ENCODE data around the gene NLGN2. TPM values are rescaled to one million over a fixed set of nuclear protein-coding genes. Genes with fewer than 3 reads are reported as not detected.

Gene NLGN2
- total and polyA plus RNA-seq, 2 donors (not counting 1 experiment from before 2014, with no cell fraction given) = 0.52 to 3.4 TPM

GRCh38 chr17:7467498-7467897, 59.9 kb downstream of the NLGN2 start:
- no peaks in the 10 kb centered on the region for H3K9me3 ChIP-seq (ENCODE audit: control extremely low read depth in 1 of 3, control insufficient read depth in 2 of 3, insufficient read depth in 1 of 3, low read length in 2 of 3)
- peak overlapping the region; percentile 11 for H3K4me2 ChIP-seq (replicated peaks; ENCODE audit: low read depth, low read length, poor library complexity, severe bottlenecking)
- H2AFZ ChIP-seq (ENCODE audit: insufficient read depth, low read depth, low read length, poor library complexity, severe bottlenecking) = no peak overlapping the region
- no peaks in the 10 kb centered on the region for H3K9me3 Mint-ChIP-seq (ENCODE audit: insufficient read depth)
- DNase-seq (no peak), ATAC-seq (ENCODE audit: low read depth) (no peak)
- H3K4me1 Mint-ChIP-seq = peaks cover 26% of the 10 kb centered on the region
- H4K20me1 ChIP-seq (ENCODE audit: control insufficient read depth, insufficient read depth, low read length, poor library complexity, severe bottlenecking) = peaks cover 46% of the 10 kb centered on the region
- H3K27ac ChIP-seq (ENCODE audit: low read length in 2 of 2) = no peak overlapping the region
- H3K27ac Mint-ChIP-seq = peak overlapping the region; percentile 61
- no peak overlapping the region for H3K4me3 ChIP-seq (ENCODE audit: control extremely low read depth in 1 of 5, extremely low read depth in 1 of 5, insufficient read depth in 1 of 5, low read depth in 2 of 5, low read length in 4 of 5)
- WGBS (ENCODE audit: insufficient coverage) = 89% methylated on average over 3 of the region's 3 CpGs
- POLR2A ChIA-PET = no interaction called here
- H3K79me2 ChIP-seq (ENCODE audit: control insufficient read depth, insufficient read depth, low read length) = peaks cover 41% of the 10 kb centered on the region
- peaks cover 0 to 28% of the 10 kb centered on the region in 2 experiments for H3K36me3 ChIP-seq (replicated peaks in 1 of 2; ENCODE audit: control extremely low read depth in 1 of 2, control insufficient read depth in 1 of 2, extremely low read depth in 1 of 2, insufficient read depth in 2 of 2, low read length in 1 of 2)
- no peaks in the 10 kb centered on the region for H3K27me3 ChIP-seq (replicated peaks in 1 of 4; ENCODE audit: control extremely low read depth in 1 of 4, control insufficient read depth in 3 of 4, insufficient read depth in 4 of 4, low read length in 3 of 4)
- H3K4me1 ChIP-seq (ENCODE audit: control insufficient read depth in 2 of 2, insufficient read depth in 2 of 2, low read length in 2 of 2) = peaks cover 8 to 21% of the 10 kb centered on the region in 2 donors
- H3K4me3 Mint-ChIP-seq = no peak overlapping the region
- intact Hi-C loops (cut with micrococcal nuclease) = no loop called here
- no peak for TF ChIP-seq EZH2 (IDR thresholded peaks at IDR 0.05; ENCODE audit: borderline replicate concordance, insufficient read depth, low read depth, low read length, poor library complexity, severe bottlenecking)
- TF ChIP-seq, protein P1, sequence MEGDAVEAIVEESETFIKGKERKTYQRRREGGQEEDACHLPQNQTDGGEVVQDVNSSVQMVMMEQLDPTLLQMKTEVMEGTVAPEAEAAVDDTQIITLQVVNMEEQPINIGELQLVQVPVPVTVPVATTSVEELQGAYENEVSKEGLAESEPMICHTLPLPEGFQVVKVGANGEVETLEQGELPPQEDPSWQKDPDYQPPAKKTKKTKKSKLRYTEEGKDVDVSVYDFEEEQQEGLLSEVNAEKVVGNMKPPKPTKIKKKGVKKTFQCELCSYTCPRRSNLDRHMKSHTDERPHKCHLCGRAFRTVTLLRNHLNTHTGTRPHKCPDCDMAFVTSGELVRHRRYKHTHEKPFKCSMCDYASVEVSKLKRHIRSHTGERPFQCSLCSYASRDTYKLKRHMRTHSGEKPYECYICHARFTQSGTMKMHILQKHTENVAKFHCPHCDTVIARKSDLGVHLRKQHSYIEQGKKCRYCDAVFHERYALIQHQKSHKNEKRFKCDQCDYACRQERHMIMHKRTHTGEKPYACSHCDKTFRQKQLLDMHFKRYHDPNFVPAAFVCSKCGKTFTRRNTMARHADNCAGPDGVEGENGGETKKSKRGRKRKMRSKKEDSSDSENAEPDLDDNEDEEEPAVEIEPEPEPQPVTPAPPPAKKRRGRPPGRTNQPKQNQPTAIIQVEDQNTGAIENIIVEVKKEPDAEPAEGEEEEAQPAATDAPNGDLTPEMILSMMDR (IDR thresholded peaks at IDR 0.05) = no peak
- H3K9ac ChIP-seq (ENCODE audit: low read length) = no peak overlapping the region
- H3K27me3 Mint-ChIP-seq = no peaks in the 10 kb centered on the region
- CTCF ChIA-PET = interaction anchor here (0.7 kb wide), 1 partner anchor 19 kb away, joined by 3 read pairs; no protein-coding TSS in a partner anchor

DNA sequence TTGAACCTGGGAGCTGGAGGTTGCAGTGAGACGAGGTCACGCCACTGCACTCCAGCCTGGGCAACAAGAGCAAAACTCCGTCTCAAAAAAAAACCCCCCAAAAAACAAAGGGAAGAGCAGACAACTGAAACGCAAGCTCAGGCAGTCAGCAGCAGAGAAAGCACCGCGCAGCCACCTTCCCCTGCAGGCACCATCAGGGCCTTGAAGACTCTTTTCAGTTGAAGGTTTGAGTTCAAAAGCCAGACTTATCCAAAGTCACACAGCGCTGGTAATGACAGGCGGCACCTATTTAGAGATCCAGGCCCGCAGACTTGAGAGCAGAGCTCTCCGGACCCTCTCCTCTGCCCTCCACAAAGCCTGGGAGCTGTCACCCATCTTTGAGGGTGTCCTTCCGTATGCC, 60.6 kb downstream of the NLGN2 start:
- H3K4me2 ChIP-seq (replicated peaks; ENCODE audit: low read depth, low read length, poor library complexity, severe bottlenecking) = no peak overlapping the region
- POLR2A ChIA-PET = no interaction called here
- peaks cover 8 to 21% of the 10 kb centered on the region in 2 donors for H3K4me1 ChIP-seq (ENCODE audit: control insufficient read depth in 2 of 2, insufficient read depth in 2 of 2, low read length in 2 of 2)
- WGBS (ENCODE audit: insufficient coverage) = 92% methylated on average over 9 of the region's 11 CpGs
- Mint-ChIP-seq H3K27ac (no peak overlapping the region), H3K9me3 (ENCODE audit: insufficient read depth) (no peaks in the 10 kb centered on the region), H3K27me3 (no peaks in the 10 kb centered on the region), H3K4me3 (no peak overlapping the region), H3K4me1 (peaks cover 27% of the 10 kb centered on the region)
- no peak overlapping the region for H3K4me3 ChIP-seq (ENCODE audit: control extremely low read depth in 1 of 5, extremely low read depth in 1 of 5, insufficient read depth in 1 of 5, low read depth in 2 of 5, low read length in 4 of 5)
- no peak overlapping the region for H3K27ac ChIP-seq (ENCODE audit: low read length in 2 of 2)
- no peak overlapping the region for H2AFZ ChIP-seq (ENCODE audit: insufficient read depth, low read depth, low read length, poor library complexity, severe bottlenecking)
- CTCF ChIA-PET = interaction anchor here (0.7 kb wide), 1 partner anchor 18 kb away, joined by 3 read pairs; no protein-coding TSS in a partner anchor
- peaks cover 0 to 23% of the 10 kb centered on the region in 2 experiments for H3K36me3 ChIP-seq (replicated peaks in 1 of 2; ENCODE audit: control extremely low read depth in 1 of 2, control insufficient read depth in 1 of 2, extremely low read depth in 1 of 2, insufficient read depth in 2 of 2, low read length in 1 of 2)
- peaks cover 51% of the 10 kb centered on the region for H4K20me1 ChIP-seq (ENCODE audit: control insufficient read depth, insufficient read depth, low read length, poor library complexity, severe bottlenecking)
- no peaks in the 10 kb centered on the region for H3K27me3 ChIP-seq (replicated peaks in 1 of 4; ENCODE audit: control extremely low read depth in 1 of 4, control insufficient read depth in 3 of 4, insufficient read depth in 4 of 4, low read length in 3 of 4)
- peaks cover 45% of the 10 kb centered on the region for H3K79me2 ChIP-seq (ENCODE audit: control insufficient read depth, insufficient read depth, low read length)
- intact Hi-C loops (cut with micrococcal nuclease) = no loop called here
- TF ChIP-seq, protein P1 (IDR thresholded peaks at IDR 0.05) = no peak
- no peak for TF ChIP-seq EZH2 (IDR thresholded peaks at IDR 0.05; ENCODE audit: borderline replicate concordance, insufficient read depth, low read depth, low read length, poor library complexity, severe bottlenecking)
- no peak for DNase-seq
- H3K9me3 ChIP-seq (ENCODE audit: control extremely low read depth in 1 of 3, control insufficient read depth in 2 of 3, insufficient read depth in 1 of 3, low read length in 2 of 3) = no peaks in the 10 kb centered on the region
- H3K9ac ChIP-seq (ENCODE audit: low read length) = no peak overlapping the region
- ATAC-seq (ENCODE audit: low read depth) = no peak
